Endometrium (tissue), 2 donors: ENCODE measurements around the gene UBAC2.

Source experiments
- FAIRE-seq: peaks from 2 replicates; lab custom pipeline; 2012; peaks lifted over from hg19 to GRCh38; lab: Jason Lieb, UNC
- donor health status: control.
- donor health status: control.

Gene UBAC2

GRCh38 chr13:99271249-99271648, 70.6 kb downstream of the UBAC2 start:
- FAIRE-seq = no peak

- no peak for FAIRE-seq
Measured at GRCh38 chr13:99272481-99272880, 71.8 kb downstream of the UBAC2 start.

- FAIRE-seq = no peak
Measured at GRCh38 chr13:99273128-99273527, 72.5 kb downstream of the UBAC2 start.

GRCh38 chr13:99275093-99275469, 74.4 kb downstream of the UBAC2 start:
- FAIRE-seq = no peak

GRCh38 chr13:99276706-99277105, 76.1 kb downstream of the UBAC2 start:
- no peak for FAIRE-seq

GRCh38 chr13:99277629-99278028, 77.0 kb downstream of the UBAC2 start:
- no peak for FAIRE-seq

- FAIRE-seq = no peak
Measured at GRCh38 chr13:99278200-99278599, 77.5 kb downstream of the UBAC2 start.

GRCh38 chr13:99278843-99279242, 78.2 kb downstream of the UBAC2 start:
- FAIRE-seq = no peak

GRCh38 chr13:99279637-99280036, 79.0 kb downstream of the UBAC2 start:
- no peak for FAIRE-seq

- FAIRE-seq = no peak
Measured at GRCh38 chr13:99280166-99280565, 79.5 kb downstream of the UBAC2 start.

GRCh38 chr13:99281811-99282263, 81.2 kb downstream of the UBAC2 start:
- FAIRE-seq = no peak

- FAIRE-seq = no peak
Measured at GRCh38 chr13:99282264-99283231, 81.9 kb downstream of the UBAC2 start.

GRCh38 chr13:99285432-99286182, 85.0 kb downstream of the UBAC2 start:
- no peak for FAIRE-seq

GRCh38 chr13:99287551-99287950, 86.9 kb downstream of the UBAC2 start:
- no peak for FAIRE-seq

GRCh38 chr13:99288089-99288488, 87.4 kb downstream of the UBAC2 start:
- FAIRE-seq = no peak

- no peak for FAIRE-seq
Measured at GRCh38 chr13:99289271-99289670, 88.6 kb downstream of the UBAC2 start.

- no peak for FAIRE-seq
Measured at GRCh38 chr13:99289674-99290337, 89.2 kb downstream of the UBAC2 start.

GRCh38 chr13:99290894-99291293, 90.2 kb downstream of the UBAC2 start:
- FAIRE-seq = no peak

GRCh38 chr13:99293178-99293577, 92.5 kb downstream of the UBAC2 start:
- FAIRE-seq = no peak

- no peak for FAIRE-seq
Measured at GRCh38 chr13:99294198-99294597, 93.5 kb downstream of the UBAC2 start.

GRCh38 chr13:99294958-99295357, 94.3 kb downstream of the UBAC2 start:
- FAIRE-seq = no peak

GRCh38 chr13:99295488-99296252, 95.0 kb downstream of the UBAC2 start:
- no peak for FAIRE-seq
